ENCODE results near the gene ARFGEF3. TPM values are rescaled to one million over a fixed set of nuclear protein-coding genes. Genes with fewer than 3 reads are reported as not detected.
"Not testable (repeated sequence)": the region's sequence is repeated elsewhere in the genome, so short reads cannot be mapped to it uniquely, and the experiment has no call there.

The ARFGEF3 gene
- total RNA-seq, 2 donors from 2014 or later, result 1.1 to 1.4 TPM

DNA sequence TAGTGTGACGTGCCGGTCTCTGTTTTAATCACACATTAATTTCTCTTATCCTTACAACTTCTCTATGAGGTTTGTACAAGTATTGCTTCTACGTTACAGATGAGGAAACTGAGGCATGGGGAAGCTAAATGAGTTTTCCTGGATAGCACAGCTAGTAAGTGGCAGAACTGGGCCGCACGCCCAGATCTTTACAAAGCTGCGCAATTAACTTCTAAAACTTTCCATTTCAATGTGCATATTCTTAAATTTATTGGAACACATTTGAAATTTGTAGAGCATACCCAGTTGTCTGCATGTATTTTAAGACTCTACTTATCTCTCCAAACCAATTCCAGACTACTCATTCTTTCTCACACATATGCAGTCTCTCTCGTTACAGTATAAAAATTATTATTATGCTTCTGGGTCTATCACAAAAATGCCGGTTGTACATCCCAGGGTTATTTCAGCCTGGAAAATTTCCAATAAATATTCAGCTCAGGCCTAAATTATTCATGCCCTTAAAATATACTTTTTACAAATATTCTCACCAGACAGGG, 44.3 kb upstream of the ARFGEF3 start:
- TF ChIP-seq, protein P1, sequence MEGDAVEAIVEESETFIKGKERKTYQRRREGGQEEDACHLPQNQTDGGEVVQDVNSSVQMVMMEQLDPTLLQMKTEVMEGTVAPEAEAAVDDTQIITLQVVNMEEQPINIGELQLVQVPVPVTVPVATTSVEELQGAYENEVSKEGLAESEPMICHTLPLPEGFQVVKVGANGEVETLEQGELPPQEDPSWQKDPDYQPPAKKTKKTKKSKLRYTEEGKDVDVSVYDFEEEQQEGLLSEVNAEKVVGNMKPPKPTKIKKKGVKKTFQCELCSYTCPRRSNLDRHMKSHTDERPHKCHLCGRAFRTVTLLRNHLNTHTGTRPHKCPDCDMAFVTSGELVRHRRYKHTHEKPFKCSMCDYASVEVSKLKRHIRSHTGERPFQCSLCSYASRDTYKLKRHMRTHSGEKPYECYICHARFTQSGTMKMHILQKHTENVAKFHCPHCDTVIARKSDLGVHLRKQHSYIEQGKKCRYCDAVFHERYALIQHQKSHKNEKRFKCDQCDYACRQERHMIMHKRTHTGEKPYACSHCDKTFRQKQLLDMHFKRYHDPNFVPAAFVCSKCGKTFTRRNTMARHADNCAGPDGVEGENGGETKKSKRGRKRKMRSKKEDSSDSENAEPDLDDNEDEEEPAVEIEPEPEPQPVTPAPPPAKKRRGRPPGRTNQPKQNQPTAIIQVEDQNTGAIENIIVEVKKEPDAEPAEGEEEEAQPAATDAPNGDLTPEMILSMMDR (IDR thresholded peaks at IDR 0.05), result no peak
- Histone ChIP-seq H3K27ac (no peak overlapping the region), H3K36me3 (no peaks in the 10 kb centered on the region), H3K4me3 (no peak overlapping the region), H3K27me3 (replicated peaks; ENCODE audit: insufficient read depth) (no peaks in the 10 kb centered on the region), H3K4me1 (ENCODE audit: control insufficient read depth in 1 of 2, low read depth in 2 of 2) (no peaks in the 10 kb centered on the region), H3K9me3 (no peaks in the 10 kb centered on the region)
- ATAC-seq (ENCODE audit: insufficient number of reproducible peaks, low FRiP score, low read depth) (no peak), DNase-seq (ENCODE audit: low spot score) (no peak)

DNA sequence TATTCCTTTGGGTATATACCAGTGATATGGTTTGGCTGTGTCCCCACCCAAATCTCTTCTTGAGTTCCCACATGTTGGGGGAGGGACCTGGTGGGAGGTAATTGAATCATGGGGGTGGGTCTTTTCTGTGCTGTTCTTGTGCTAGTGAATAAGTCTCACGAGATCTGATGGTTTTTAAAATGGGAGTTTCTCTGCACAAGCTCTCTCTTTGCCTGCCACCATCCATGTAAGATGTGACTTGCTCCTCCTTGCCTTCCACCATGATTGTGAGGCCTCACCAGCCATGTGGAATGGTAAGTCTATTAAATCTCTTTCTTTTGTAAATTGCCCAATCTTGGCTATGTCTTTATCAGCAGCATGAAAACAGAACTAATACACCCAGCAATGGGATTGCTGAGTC, 42.5 kb upstream of the ARFGEF3 start:
- not testable (repeated sequence) for H3K27ac ChIP-seq; H3K27me3 ChIP-seq (replicated peaks; ENCODE audit: insufficient read depth); H3K9me3 ChIP-seq; DNase-seq (ENCODE audit: low spot score); H3K4me3 ChIP-seq; H3K36me3 ChIP-seq; H3K4me1 ChIP-seq (ENCODE audit: control insufficient read depth in 1 of 2, low read depth in 2 of 2); ATAC-seq (ENCODE audit: insufficient number of reproducible peaks, low FRiP score, low read depth)

- DNase-seq (ENCODE audit: low spot score), result no peak
- no peaks in the 10 kb centered on the region for H3K36me3 ChIP-seq
Measured at GRCh38 chr6:138119976-138120375, 41.8 kb upstream of the ARFGEF3 start.

GRCh38 chr6:138124096-138124495, 37.6 kb upstream of the ARFGEF3 start:
- H3K4me1 ChIP-seq (ENCODE audit: control insufficient read depth in 1 of 2, low read depth in 2 of 2), result no peaks in the 10 kb centered on the region
- TF ChIP-seq, protein P1 (IDR thresholded peaks at IDR 0.05), result no peak
- H3K9me3 ChIP-seq, result peaks cover 4% of the 10 kb centered on the region
- no peak overlapping the region for H3K4me3 ChIP-seq
- no peaks in the 10 kb centered on the region for H3K27me3 ChIP-seq (replicated peaks; ENCODE audit: insufficient read depth)
- DNase-seq (ENCODE audit: low spot score) (no peak), ATAC-seq (ENCODE audit: insufficient number of reproducible peaks, low FRiP score, low read depth) (no peak)
- no peaks in the 10 kb centered on the region for H3K36me3 ChIP-seq
- H3K27ac ChIP-seq, result no peak overlapping the region

More at GRCh38 chr6:138119976-138120375, 41.8 kb upstream of the ARFGEF3 start:
- ATAC-seq (ENCODE audit: insufficient number of reproducible peaks, low FRiP score, low read depth), result no peak
- no peaks in the 10 kb centered on the region for H3K27me3 ChIP-seq (replicated peaks; ENCODE audit: insufficient read depth)
- H3K9me3 ChIP-seq, result peaks cover 4% of the 10 kb centered on the region
- TF ChIP-seq, protein P1 (IDR thresholded peaks at IDR 0.05), result no peak
- H3K4me3 ChIP-seq, result no peak overlapping the region
- H3K4me1 ChIP-seq (ENCODE audit: control insufficient read depth in 1 of 2, low read depth in 2 of 2), result no peaks in the 10 kb centered on the region
- no peak overlapping the region for H3K27ac ChIP-seq

GRCh38 chr6:138128096-138128495, 33.6 kb upstream of the ARFGEF3 start:
- no peak for ATAC-seq (ENCODE audit: insufficient number of reproducible peaks, low FRiP score, low read depth)
- TF ChIP-seq, protein P1 (IDR thresholded peaks at IDR 0.05), result no peak
- H3K27me3 ChIP-seq (replicated peaks; ENCODE audit: insufficient read depth), result no peaks in the 10 kb centered on the region
- H3K4me1 ChIP-seq (ENCODE audit: control insufficient read depth in 1 of 2, low read depth in 2 of 2), result no peaks in the 10 kb centered on the region
- no peak overlapping the region for H3K4me3 ChIP-seq
- no peak overlapping the region for H3K27ac ChIP-seq
- H3K9me3 ChIP-seq, result peaks cover 4% of the 10 kb centered on the region
- no peaks in the 10 kb centered on the region for H3K36me3 ChIP-seq
- no peak for DNase-seq (ENCODE audit: low spot score)

- no peak overlapping the region for H3K4me3 ChIP-seq
- peaks cover 2% of the 10 kb centered on the region for H3K9me3 ChIP-seq
- TF ChIP-seq, protein P1 (IDR thresholded peaks at IDR 0.05), result no peak
- no peaks in the 10 kb centered on the region for H3K36me3 ChIP-seq
- DNase-seq (ENCODE audit: low spot score), result no peak
- ATAC-seq (ENCODE audit: insufficient number of reproducible peaks, low FRiP score, low read depth), result no peak
- H3K27me3 ChIP-seq (replicated peaks; ENCODE audit: insufficient read depth), result no peaks in the 10 kb centered on the region
- no peak overlapping the region for H3K27ac ChIP-seq
- no peaks in the 10 kb centered on the region for H3K4me1 ChIP-seq (ENCODE audit: control insufficient read depth in 1 of 2, low read depth in 2 of 2)
Measured at GRCh38 chr6:138129190-138129589, 32.5 kb upstream of the ARFGEF3 start.

Data from thoracic aorta (tissue), 2 donors.